Fibroblast of pulmonary artery (primary cell): ENCODE results near the gene GRIA4.

Experiments used
- DNase-seq: peaks from one replicate; pipeline ENCODE4 v3.0.0-alpha.2; 2010; ENCODE audit warnings: low read depth
- H3K4me3 ChIP-seq: replicated peaks from 2 replicates; pipeline ENCODE4 v1.5.1; 2011; ENCODE audit warnings: low read depth, mild to moderate bottlenecking, control low read depth, low read length, moderate library complexity
- TF ChIP-seq, protein P1 (sequence below): IDR thresholded peaks from 2 replicates; pipeline ENCODE4 v1.5.1; 2011; ENCODE audit warnings: mild to moderate bottlenecking, control low read depth, low read length, inconsistent platforms; ENCODE audit errors: missing control alignments

GRIA4 gene

DNA sequence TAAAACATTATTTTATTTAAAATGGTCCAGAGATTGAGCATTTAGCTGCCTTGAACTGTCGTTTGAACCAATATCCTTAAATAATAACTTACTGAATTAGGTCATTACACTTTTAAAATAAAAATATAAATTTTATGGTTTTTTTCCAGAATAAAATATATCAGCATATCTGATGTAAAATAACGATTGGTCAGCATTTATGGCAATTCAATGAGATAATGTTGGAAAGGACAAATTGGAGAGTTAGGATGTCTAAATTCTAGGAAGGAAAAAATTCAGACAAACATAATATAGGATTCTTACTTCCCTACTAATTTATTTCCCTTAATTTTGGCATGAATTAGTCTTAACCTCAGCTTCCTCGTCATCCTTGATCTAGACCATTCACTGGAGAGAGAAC lies 113.4 kb downstream of the GRIA4 start:
- no peak overlapping the region for H3K4me3 ChIP-seq
- DNase-seq = no peak
- TF ChIP-seq, protein P1, sequence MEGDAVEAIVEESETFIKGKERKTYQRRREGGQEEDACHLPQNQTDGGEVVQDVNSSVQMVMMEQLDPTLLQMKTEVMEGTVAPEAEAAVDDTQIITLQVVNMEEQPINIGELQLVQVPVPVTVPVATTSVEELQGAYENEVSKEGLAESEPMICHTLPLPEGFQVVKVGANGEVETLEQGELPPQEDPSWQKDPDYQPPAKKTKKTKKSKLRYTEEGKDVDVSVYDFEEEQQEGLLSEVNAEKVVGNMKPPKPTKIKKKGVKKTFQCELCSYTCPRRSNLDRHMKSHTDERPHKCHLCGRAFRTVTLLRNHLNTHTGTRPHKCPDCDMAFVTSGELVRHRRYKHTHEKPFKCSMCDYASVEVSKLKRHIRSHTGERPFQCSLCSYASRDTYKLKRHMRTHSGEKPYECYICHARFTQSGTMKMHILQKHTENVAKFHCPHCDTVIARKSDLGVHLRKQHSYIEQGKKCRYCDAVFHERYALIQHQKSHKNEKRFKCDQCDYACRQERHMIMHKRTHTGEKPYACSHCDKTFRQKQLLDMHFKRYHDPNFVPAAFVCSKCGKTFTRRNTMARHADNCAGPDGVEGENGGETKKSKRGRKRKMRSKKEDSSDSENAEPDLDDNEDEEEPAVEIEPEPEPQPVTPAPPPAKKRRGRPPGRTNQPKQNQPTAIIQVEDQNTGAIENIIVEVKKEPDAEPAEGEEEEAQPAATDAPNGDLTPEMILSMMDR = no peak

GRCh38 chr11:105732611-105733010 lies 122.7 kb downstream of the GRIA4 start:
- TF ChIP-seq, protein P1 = no peak
- no peak for DNase-seq
- H3K4me3 ChIP-seq = no peak overlapping the region

- H3K4me3 ChIP-seq = no peak overlapping the region
- TF ChIP-seq, protein P1 = no peak
- no peak for DNase-seq
Measured at GRCh38 chr11:105734426-105734825, 124.6 kb downstream of the GRIA4 start.

- DNase-seq = no peak
- no peak overlapping the region for H3K4me3 ChIP-seq
- TF ChIP-seq, protein P1 = no peak
Measured at GRCh38 chr11:105738251-105738650, 128.4 kb downstream of the GRIA4 start.

DNA sequence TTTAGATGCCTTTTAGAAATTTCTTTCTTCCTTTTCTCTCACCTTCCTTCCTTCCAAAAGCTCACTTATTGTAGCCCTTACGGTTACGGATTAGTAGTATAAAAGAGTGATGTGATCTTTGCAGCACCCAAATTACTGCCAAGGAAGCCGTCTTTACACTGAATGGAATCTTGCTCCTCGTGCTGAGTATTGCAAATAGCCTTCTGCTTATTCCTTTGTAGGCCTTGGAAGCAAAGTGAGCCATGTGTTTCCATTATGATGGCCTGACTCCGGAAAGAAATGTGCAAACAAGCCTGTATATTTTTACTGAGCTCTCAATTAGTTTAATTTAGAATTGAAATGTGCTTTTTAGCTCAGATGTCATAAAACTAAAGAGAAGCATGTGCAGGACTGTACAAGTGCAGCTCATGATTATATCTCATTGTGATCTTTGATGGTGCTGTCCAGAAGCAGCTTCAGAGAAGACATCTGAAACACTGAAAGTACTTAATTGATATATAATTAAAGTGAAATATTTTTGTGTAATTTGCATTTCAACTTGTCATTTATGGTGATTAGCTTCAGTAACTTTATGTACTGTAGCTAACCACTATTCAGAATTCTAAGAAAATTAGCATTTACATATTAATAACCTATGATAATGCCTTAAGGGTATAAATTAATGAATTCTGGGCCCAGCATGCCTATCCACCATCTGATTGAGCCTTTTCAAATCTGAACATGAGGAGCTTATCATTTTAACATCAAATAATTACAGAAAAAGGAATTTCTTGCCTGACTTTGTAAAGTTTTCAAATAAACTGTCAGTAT lies 129.3 kb downstream of the GRIA4 start:
- no peak for DNase-seq
- no peak overlapping the region for H3K4me3 ChIP-seq
- TF ChIP-seq, protein P1 = no peak

DNA sequence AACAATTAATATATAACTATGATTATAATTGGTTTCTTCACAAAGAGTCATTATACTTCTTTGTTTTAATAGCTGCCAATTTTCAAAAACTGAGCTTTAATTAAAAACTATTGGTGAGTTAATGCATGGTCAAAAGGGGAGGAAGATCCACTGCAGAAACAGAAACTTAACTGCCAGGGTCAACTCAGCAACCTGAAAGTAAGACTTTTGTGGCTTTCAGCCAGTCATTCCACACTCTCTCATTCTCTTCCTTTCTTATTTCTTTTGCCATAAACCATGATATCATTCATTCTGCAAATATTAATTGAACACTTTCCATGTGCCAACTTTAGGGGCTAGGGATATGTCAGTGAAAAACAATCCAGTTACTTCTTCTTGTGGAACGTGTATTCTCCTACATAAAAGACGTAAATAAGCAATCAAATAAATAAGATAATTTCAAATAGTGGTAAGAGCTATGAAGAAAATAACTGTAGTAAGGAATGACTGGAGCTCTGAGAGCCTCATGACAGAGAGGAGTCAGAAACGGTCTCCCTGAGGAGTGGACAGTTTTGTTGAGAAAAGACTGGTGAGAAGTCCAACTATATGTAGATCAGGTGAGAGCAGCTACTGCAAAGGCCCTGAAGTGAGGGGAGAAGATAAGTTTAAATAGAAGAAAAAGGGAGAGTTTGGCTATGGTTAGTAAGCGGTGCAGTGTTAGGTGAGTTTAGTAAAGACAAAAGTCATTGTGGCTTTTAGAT lies 130.5 kb downstream of the GRIA4 start:
- H3K4me3 ChIP-seq = no peak overlapping the region
- DNase-seq = no peak
- TF ChIP-seq, protein P1 = no peak
